ENCODE data around the gene ARHGAP33. TPM values are rescaled to one million over a fixed set of nuclear protein-coding genes. Genes with fewer than 3 reads are reported as not detected.

ARHGAP33 gene
- total RNA-seq, 1 donor from 2014 or later = 26.4 TPM

DNA sequence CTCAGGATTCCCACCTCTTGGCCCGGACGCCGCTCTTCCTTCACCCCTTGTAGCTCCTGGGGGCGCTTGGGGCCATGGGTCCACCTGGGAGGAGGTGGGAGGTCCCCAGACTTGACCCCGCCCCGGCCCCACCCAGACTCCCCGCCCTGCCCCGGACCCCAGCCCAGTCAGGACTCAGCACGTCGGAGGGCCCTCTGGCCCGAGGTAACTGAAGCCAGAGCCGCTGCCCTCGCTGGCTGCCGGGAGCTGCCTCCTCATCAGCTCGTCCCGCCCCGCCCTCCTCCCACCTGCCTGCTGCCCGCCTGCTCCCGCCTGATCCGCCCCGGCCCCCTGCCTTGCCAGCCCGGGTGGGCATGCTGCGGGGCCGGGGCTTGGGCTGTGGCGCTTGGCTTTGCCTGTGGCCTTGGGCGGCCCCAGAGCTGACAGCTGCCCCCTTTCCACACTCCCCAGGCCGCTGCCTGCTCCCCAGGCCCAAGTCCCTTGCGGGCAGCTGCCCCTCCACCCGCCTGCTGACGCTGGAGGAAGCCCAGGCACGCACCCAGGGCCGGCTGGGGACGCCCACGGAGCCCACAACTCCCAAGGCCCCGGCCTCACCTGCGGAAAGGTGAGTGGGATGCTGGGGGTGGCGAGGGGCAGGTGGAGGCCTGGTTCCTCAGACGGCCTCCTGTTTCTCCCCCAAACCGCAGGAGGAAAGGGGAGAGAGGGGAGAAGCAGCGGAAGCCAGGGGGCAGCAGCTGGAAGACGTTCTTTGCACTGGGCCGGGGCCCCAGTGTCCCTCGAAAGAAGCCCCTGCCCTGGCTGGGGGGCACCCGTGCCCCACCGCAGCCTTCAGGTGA, 9.4 kb downstream of the ARHGAP33 start:
- H3K9me3 Mint-ChIP-seq = no peaks in the 10 kb centered on the region
- H3K27me3 Mint-ChIP-seq = no peaks in the 10 kb centered on the region
- no peak overlapping the region for H3K27ac Mint-ChIP-seq
- H3K4me3 Mint-ChIP-seq = no peak overlapping the region
- intact Hi-C loops (cut with micrococcal nuclease) = no loop called here
- DNase-seq = no peak
- H3K4me1 Mint-ChIP-seq = no peaks in the 10 kb centered on the region
- peaks cover 21% of the 10 kb centered on the region for H3K36me3 Mint-ChIP-seq (ENCODE audit: low read depth)

DNA sequence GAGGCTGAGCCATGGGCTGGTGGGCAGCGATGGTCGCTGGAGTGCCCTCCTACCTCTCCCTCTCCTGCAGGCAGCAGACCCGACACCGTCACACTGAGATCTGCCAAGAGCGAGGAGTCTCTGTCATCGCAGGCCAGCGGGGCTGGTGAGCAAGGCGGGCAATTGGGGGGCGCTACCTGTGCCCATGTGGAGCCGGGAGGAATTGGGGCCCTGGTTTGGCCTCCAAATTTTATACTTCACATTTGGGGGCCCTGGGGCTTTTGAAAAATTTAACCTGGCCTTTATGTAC, 9.9 kb downstream of the ARHGAP33 start:
- no peak overlapping the region for H3K27ac Mint-ChIP-seq
- DNase-seq = no peak
- H3K27me3 Mint-ChIP-seq = no peaks in the 10 kb centered on the region
- H3K9me3 Mint-ChIP-seq = no peaks in the 10 kb centered on the region
- peaks cover 20% of the 10 kb centered on the region for H3K36me3 Mint-ChIP-seq (ENCODE audit: low read depth)
- no peaks in the 10 kb centered on the region for H3K4me1 Mint-ChIP-seq
- intact Hi-C loops (cut with micrococcal nuclease) = no loop called here
- H3K4me3 Mint-ChIP-seq = no peak overlapping the region

DNA sequence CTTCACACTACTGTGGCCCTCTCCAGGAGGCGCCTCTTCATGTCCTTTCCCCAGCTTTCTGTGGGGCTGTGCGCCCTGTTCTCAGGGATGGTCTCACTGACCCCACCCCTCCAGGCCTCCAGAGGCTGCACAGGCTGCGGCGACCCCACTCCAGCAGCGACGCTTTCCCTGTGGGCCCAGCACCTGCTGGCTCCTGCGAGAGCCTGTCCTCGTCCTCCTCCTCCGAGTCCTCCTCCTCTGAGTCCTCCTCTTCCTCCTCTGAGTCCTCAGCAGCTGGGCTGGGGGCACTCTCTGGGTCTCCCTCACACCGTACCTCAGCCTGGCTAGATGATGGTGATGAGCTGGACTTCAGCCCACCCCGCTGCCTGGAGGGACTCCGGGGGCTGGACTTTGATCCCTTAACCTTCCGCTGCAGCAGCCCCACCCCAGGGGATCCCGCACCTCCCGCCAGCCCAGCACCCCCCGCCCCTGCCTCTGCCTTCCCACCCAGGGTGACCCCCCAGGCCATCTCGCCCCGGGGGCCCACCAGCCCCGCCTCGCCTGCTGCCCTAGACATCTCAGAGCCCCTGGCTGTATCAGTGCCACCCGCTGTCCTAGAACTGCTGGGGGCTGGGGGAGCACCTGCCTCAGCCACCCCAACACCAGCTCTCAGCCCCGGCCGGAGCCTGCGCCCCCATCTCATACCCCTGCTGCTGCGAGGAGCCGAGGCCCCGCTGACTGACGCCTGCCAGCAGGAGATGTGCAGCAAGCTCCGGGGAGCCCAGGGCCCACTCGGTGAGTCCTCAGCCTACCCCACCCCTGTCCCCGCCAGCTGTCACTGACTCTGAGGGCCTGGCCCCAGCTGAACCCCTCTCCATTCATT, 11.2 kb downstream of the ARHGAP33 start:
- H3K9me3 Mint-ChIP-seq = no peaks in the 10 kb centered on the region
- H3K36me3 Mint-ChIP-seq (ENCODE audit: low read depth) = peaks cover 15% of the 10 kb centered on the region
- DNase-seq = no peak
- H3K27me3 Mint-ChIP-seq = no peaks in the 10 kb centered on the region
- H3K4me1 Mint-ChIP-seq = no peaks in the 10 kb centered on the region
- no peak overlapping the region for H3K27ac Mint-ChIP-seq
- H3K4me3 Mint-ChIP-seq = no peak overlapping the region
- intact Hi-C loops (cut with micrococcal nuclease) = no loop called here

DNA sequence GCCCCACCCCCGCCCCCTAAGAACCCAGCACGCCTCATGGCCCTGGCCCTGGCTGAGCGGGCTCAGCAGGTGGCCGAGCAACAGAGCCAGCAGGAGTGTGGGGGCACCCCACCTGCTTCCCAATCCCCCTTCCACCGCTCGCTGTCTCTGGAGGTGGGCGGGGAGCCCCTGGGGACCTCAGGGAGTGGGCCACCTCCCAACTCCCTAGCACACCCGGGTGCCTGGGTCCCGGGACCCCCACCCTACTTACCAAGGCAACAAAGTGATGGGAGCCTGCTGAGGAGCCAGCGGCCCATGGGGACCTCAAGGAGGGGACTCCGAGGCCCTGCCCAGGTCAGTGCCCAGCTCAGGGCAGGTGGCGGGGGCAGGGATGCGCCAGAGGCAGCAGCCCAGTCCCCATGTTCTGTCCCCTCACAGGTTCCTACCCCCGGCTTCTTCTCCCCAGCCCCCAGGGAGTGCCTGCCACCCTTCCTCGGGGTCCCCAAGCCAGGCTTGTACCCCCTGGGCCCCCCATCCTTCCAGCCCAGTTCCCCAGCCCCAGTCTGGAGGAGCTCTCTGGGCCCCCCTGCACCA, 11.9 kb downstream of the ARHGAP33 start:
- no peaks in the 10 kb centered on the region for H3K9me3 Mint-ChIP-seq

DNA sequence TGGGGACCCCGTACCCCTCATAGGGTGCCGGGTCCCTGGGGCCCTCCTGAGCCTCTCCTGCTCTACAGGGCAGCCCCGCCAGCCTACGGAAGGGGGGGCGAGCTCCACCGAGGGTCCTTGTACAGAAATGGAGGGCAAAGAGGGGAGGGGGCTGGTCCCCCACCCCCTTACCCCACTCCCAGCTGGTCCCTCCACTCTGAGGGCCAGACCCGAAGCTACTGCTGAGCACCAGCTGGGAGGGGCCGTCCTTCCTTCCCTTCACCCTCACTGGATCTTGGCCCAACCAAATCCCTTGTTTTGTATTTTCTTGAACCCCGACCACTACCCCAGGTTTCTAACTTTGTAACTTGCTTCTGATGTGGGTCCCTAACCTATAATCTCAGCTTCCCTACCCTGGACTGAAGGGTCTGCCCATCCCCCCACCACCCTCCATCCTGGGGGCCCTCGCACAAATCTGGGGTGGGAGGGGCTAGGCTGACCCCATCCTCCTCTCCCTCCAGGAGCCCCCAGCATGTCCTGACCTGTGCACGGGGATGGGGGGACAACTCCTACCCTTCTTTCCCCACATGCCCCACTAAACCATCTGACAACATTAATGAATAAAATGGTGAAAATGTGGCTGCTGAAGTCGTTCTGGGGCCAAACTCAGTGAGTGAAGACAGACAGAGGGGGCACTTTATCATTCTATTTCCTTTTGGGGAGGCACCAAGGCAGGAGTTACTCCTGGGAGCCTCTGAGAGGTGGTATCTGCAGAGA, 13.0 kb downstream of the ARHGAP33 start:
- no peak for DNase-seq
- H3K4me3 Mint-ChIP-seq = no peak overlapping the region
- H3K9me3 Mint-ChIP-seq = no peaks in the 10 kb centered on the region
- no peaks in the 10 kb centered on the region for H3K4me1 Mint-ChIP-seq
- no peak overlapping the region for H3K27ac Mint-ChIP-seq
- H3K36me3 Mint-ChIP-seq (ENCODE audit: low read depth) = peaks cover 5% of the 10 kb centered on the region
- intact Hi-C loops (cut with micrococcal nuclease) = no loop called here
- no peaks in the 10 kb centered on the region for H3K27me3 Mint-ChIP-seq

More for the DNA sequence above, 11.9 kb downstream of the ARHGAP33 start:
- no peak overlapping the region for H3K4me3 Mint-ChIP-seq
- H3K36me3 Mint-ChIP-seq (ENCODE audit: low read depth) = peaks cover 13% of the 10 kb centered on the region
- H3K27ac Mint-ChIP-seq = no peak overlapping the region
- DNase-seq = no peak
- no peaks in the 10 kb centered on the region for H3K4me1 Mint-ChIP-seq
- intact Hi-C loops (cut with micrococcal nuclease) = no loop called here
- no peaks in the 10 kb centered on the region for H3K27me3 Mint-ChIP-seq

DNA sequence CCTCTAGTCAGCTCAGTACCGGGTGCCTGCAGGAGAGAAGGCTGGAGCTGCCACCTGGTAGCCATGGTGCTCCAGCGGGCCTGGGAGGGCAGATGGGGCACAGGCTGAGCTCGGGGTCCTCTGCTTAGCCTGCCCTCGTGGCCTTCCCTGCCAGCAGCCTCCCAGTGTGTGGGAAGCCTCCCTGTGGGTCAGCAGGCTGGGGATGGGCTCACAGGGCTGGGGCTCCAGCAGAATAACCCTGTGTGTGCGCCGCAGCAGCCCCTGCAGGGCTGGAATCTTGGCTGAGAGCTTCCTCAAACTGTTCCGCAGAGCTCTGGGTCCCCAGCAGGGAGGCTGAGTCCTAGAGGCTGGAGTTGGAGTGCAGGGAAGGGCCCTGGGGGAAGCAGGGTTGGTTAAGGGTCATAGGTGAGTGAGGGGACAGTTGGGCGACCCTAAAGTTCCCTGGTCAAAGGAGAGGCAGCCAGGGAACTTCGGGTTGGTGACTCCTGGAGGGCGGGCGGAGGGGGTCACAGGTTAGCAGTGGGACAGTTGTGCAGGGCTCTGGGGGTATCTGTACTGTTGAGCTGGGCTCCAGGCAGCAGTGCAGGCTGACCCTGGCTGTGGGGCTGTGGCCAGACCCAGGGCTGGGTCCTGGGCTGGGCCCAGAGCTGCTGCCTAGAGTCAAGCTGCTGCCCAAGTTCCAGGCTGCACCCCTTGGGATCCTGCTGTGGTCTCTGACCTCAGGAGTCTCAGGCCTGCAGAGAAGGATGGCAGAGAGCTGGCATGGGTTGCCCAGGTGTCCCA, 14.0 kb downstream of the ARHGAP33 start:
- Mint-ChIP-seq H3K4me3 (no peak overlapping the region), H3K4me1 (no peaks in the 10 kb centered on the region), H3K27me3 (peaks cover 4% of the 10 kb centered on the region), H3K36me3 (ENCODE audit: low read depth) (peaks cover 3% of the 10 kb centered on the region), H3K9me3 (no peaks in the 10 kb centered on the region), H3K27ac (no peak overlapping the region)
- no peak for DNase-seq
- intact Hi-C loops (cut with micrococcal nuclease) = no loop called here

DNA sequence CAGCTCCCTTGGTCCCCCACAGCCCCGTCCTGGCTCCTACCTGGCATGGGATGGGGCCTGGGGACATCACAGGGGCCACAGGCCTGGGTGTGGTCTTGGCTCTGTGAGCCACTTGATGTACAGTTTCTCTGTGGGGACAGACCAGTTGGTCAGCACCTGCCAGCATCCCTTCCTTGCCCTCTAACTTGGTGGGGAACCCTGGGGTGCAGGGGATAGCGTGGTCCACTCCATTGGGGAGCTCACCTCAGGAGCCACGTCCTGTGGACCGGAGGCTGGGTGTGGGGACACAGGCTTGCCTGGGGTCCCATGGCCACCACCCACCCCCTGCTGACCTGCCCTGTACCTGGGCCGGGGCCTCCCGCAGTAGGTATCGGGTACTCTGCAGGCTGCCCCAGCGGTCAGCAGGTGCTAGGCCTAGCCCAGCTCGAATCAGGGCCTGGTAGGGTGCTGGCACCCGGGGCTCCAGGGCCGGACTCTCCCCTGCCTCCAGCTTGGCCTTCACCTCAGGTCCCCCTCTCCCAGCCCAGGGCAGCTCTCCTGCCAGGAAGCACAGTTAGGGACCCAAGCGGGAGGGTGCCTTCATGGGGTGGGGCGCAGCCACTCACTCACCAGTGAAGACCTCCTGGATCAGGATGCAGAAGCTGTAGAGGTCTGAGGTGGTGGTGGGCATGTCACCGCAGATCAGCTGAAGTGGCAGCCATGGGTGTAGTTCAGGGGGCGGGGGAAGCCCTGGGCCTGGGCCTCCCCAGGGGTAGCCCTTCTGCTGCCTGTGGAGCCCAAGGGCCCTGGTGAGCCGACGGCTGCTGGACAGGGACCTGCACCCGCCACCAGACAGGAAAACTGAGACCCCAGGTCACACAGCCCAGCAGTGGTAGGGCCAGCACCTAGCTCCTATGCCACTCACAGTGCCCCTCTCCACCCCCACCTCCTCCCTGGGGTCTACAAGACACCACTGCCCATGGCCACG, 14.9 kb downstream of the ARHGAP33 start:
- intact Hi-C loops (cut with micrococcal nuclease) = no loop called here
- no peaks in the 10 kb centered on the region for H3K4me1 Mint-ChIP-seq
- H3K4me3 Mint-ChIP-seq = no peak overlapping the region
- no peaks in the 10 kb centered on the region for H3K9me3 Mint-ChIP-seq
- H3K27ac Mint-ChIP-seq = no peak overlapping the region
- DNase-seq = no peak
- peaks cover 4% of the 10 kb centered on the region for H3K27me3 Mint-ChIP-seq
- H3K36me3 Mint-ChIP-seq (ENCODE audit: low read depth) = peaks cover 3% of the 10 kb centered on the region

DNA sequence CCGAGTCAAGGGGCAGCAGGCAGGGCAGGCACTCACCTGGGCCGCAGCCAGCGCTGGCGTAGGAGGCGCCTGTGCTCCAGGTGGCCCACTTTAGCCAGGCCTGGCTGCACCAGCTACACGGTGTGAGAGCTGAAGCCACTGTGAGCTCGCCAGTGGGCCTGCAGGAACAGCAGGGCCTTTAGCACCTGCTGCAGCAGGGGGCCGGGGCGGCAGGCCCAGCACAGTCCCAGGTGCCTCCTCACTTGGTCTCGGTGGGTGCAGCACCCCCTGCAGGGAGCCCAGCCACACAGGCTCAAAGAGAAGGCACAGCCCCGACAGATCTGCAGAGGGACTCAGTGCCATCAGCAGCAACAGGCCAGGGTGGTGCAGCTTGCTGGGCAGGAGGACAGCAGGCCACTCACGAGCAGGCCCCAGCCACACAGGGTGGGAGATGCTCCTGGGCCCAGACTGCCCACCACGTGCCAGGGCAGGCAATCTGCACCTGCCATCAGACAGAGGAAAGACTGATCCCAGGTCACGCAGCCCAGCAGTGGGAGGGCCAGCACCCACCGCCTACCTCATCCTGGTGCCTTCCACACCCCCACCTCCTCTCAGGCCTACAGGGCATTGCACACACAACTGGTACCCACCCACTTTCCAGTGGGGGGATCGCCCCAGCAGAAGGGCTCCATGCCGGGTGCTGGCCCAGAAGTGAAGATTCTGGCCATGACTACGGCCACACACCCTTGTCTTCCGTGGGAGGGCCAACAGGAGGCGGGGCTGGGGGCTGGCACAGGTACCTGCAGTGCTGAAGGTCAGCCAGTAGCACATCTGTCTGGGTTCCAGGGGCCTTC, 15.8 kb downstream of the ARHGAP33 start:
- intact Hi-C loops (cut with micrococcal nuclease) = no loop called here
- peaks cover 10% of the 10 kb centered on the region for H3K27me3 Mint-ChIP-seq

DNA sequence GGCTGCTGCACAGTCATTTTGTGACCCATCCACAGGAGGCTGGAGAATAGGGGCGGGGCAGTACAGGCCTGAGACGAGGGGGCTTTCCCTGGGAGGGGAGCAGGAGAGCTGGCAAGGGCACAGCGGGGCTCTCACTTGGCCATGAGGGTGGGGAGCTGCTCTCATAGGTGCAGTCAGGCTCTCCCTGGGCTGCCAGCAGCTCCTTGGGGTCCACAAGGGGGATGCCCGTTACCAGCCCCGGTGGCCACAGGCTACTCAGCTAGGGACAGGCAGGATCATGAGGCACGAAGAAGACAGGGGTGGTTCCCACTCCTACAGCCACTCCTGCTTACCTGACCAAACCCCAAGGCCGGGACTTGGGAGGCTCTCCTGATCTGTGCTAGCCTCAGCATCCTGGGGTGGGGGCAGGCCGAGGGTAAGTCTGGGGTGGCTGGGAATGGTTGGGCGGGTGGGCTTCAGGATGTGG, 16.5 kb downstream of the ARHGAP33 start:
- intact Hi-C loops (cut with micrococcal nuclease) = no loop called here
- Mint-ChIP-seq H3K4me3 (no peak overlapping the region), H3K4me1 (no peaks in the 10 kb centered on the region), H3K27ac (no peak overlapping the region), H3K27me3 (peaks cover 16% of the 10 kb centered on the region), H3K36me3 (ENCODE audit: low read depth) (no peaks in the 10 kb centered on the region), H3K9me3 (no peaks in the 10 kb centered on the region)
- DNase-seq = no peak

More for the DNA sequence above, 15.8 kb downstream of the ARHGAP33 start:
- Mint-ChIP-seq H3K4me1 (no peaks in the 10 kb centered on the region), H3K27ac (no peak overlapping the region), H3K4me3 (no peak overlapping the region), H3K9me3 (no peaks in the 10 kb centered on the region), H3K36me3 (ENCODE audit: low read depth) (no peaks in the 10 kb centered on the region)
- peak; percentile 69 for DNase-seq

DNA sequence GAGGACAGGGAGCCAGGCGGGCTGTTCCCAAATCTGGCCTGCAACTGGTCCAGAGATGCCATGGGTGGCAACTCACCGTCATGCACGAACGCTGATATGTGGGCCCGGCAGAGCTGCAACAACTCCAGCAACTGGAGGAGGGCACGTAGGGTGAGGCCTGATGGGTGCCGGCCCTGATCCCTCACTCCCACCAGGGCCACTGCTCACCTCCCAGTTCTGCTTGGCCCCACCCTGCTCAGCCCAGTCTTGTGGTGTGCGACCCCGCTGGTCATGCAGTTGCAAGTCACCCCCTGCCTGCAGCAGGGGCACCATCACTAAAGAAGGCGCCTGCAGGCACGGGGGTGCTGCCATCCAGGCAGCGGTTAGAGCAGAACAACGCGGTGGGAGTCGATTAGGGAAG, 16.9 kb downstream of the ARHGAP33 start:
- peaks cover 3% of the 10 kb centered on the region for H3K4me1 Mint-ChIP-seq
- no peak overlapping the region for H3K27ac Mint-ChIP-seq
- peaks cover 21% of the 10 kb centered on the region for H3K27me3 Mint-ChIP-seq
- intact Hi-C loops (cut with micrococcal nuclease) = no loop called here
- DNase-seq = no peak
- no peak overlapping the region for H3K4me3 Mint-ChIP-seq
- H3K9me3 Mint-ChIP-seq = no peaks in the 10 kb centered on the region
- no peaks in the 10 kb centered on the region for H3K36me3 Mint-ChIP-seq (ENCODE audit: low read depth)

DNA sequence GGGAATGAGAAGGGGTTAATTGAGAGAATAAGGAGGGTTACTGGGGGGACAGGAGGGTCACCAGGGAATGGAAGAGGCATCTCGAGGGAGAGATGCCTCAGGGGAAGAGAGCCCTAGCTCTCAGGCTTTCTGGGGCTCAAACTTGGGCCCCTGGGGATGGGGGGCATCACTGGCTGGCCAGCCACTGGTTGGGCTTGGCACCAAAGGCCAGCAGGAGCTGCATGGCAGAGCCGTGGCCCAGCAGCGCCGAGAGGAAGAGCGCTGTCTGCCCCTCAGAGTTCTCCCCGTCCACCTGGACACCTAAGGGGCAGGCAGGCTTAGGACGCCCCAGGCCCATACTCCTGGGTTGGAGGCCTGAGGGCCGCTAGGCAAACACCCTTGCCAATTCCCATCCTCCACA, 17.5 kb downstream of the ARHGAP33 start:
- intact Hi-C loops (cut with micrococcal nuclease) = no loop called here
- peaks cover 25% of the 10 kb centered on the region for H3K27me3 Mint-ChIP-seq
- no peak overlapping the region for H3K27ac Mint-ChIP-seq
- no peaks in the 10 kb centered on the region for H3K36me3 Mint-ChIP-seq (ENCODE audit: low read depth)
- peaks cover 4% of the 10 kb centered on the region for H3K4me1 Mint-ChIP-seq
- no peak for DNase-seq
- H3K9me3 Mint-ChIP-seq = no peaks in the 10 kb centered on the region
- no peak overlapping the region for H3K4me3 Mint-ChIP-seq

Data from activated CD4-positive, alpha-beta T cell treated with anti-CD3 and anti-CD28 coated beads, Interleukin-2, amount 10 ng/mL, durations not matched to agents 24 days and 14 days (primary cell).